A673 (cell line): ENCODE data around the gene CHST6. TPM values are rescaled to one million over a fixed set of nuclear protein-coding genes. Genes with fewer than 3 reads are reported as not detected.

Experiments used
- BruUV-seq: library from RNA; stranded (reverse); fragments of 400-500 nt; replicated peaks from 2 replicates; lab custom pipeline; 2021; lab: Mats Ljungman, UMichigan
- CTCF ChIA-PET: fragments of 300-600 bp; sonication (Branson Sonifier 250); formaldehyde crosslinking; loops from one replicate; lab custom pipeline; 2022; ENCODE audit warnings: antibody characterized with exemption; lab: Charles Lee
- POLR2A ChIA-PET: fragments of 300-600 bp; sonication (Branson Sonifier 250); formaldehyde crosslinking; loops from one replicate; lab custom pipeline; 2022; ENCODE audit warnings: antibody characterized with exemption; ENCODE audit not compliant: low non-redundant PET; lab: Charles Lee
- DNase-seq: peaks from one replicate; pipeline ENCODE4 v3.0.0-alpha.2; 2015; ENCODE audit warnings: low spot score
- H3K27ac ChIP-seq: fragments of 200-600 bp; sonication (generic); 2 replicates; pipeline ENCODE4 v1.5.1; 2016; ENCODE audit warnings: mixed run types, low read depth, mild to moderate bottlenecking, mixed read lengths, antibody characterized with exemption, low read length; ENCODE audit not compliant: poor library complexity, severe bottlenecking
- H3K27me3 ChIP-seq: fragments of 200-600 bp; sonication (generic); replicated peaks from 2 replicates; pipeline ENCODE4 v1.6.1; 2017; ENCODE audit warnings: mixed run types, low read depth, mild to moderate bottlenecking, mixed read lengths, antibody characterized with exemption, low read length; ENCODE audit not compliant: insufficient read depth, poor library complexity
- H3K36me3 ChIP-seq: fragments of 200-600 bp; sonication (generic); 2 replicates; pipeline ENCODE4 v1.6.1; 2016; ENCODE audit warnings: mixed run types, mild to moderate bottlenecking, mixed read lengths, antibody characterized with exemption, low read length; ENCODE audit not compliant: insufficient read depth, poor library complexity, severe bottlenecking
- H3K4me1 ChIP-seq: fragments of 200-600 bp; sonication (generic); 2 replicates; pipeline ENCODE4 v1.6.1; 2017; ENCODE audit warnings: mixed run types, mild to moderate bottlenecking, mixed read lengths, antibody characterized with exemption, low read length; ENCODE audit not compliant: insufficient read depth, poor library complexity, severe bottlenecking
- H3K4me3 ChIP-seq: fragments of 200-600 bp; sonication (generic); 2 replicates; pipeline ENCODE4 v1.5.1; 2016; ENCODE audit warnings: low read depth, mixed run types, mild to moderate bottlenecking, mixed read lengths, low read length; ENCODE audit not compliant: poor library complexity, severe bottlenecking
- H3K9me3 ChIP-seq: fragments of 200-600 bp; sonication (generic); 2 replicates; pipeline ENCODE4 v1.6.1; 2016; ENCODE audit warnings: mixed run types, low read depth, mild to moderate bottlenecking, mixed read lengths, antibody characterized with exemption, low read length; ENCODE audit not compliant: poor library complexity, severe bottlenecking
- CTCF ChIP-seq: fragments of 300-800, 200-600 bp; sonication (generic); conservative IDR thresholded peaks from 2 replicates; pipeline ENCODE4 v1.5.1; 2017; ENCODE audit warnings: low read depth, mild to moderate bottlenecking, antibody characterized with exemption, low read length, moderate library complexity, mixed read lengths
- EZH2 ChIP-seq: fragments of 200-600 bp; sonication (generic); IDR thresholded peaks from 2 replicates; pipeline ENCODE4 v1.6.1; 2017; ENCODE audit warnings: borderline replicate concordance, low read depth, mild to moderate bottlenecking, mixed read lengths, antibody characterized with exemption, low read length; ENCODE audit not compliant: poor library complexity, severe bottlenecking
- intact Hi-C: fragments of 100-400 bp; cut with micrococcal nuclease; formaldehyde crosslinking; loops from one replicate; pipeline ENCODE4 v1.10.0; 2022; ENCODE audit not compliant: unreplicated experiment
- total RNA-seq: library from RNA; stranded (reverse); gene quantifications from 2 replicates; pipeline ENCODE4 v1.2.3, GENCODE V29; 2021

Gene CHST6
- total RNA-seq, 1 experiment from 2014 or later: 5.0 TPM

DNA sequence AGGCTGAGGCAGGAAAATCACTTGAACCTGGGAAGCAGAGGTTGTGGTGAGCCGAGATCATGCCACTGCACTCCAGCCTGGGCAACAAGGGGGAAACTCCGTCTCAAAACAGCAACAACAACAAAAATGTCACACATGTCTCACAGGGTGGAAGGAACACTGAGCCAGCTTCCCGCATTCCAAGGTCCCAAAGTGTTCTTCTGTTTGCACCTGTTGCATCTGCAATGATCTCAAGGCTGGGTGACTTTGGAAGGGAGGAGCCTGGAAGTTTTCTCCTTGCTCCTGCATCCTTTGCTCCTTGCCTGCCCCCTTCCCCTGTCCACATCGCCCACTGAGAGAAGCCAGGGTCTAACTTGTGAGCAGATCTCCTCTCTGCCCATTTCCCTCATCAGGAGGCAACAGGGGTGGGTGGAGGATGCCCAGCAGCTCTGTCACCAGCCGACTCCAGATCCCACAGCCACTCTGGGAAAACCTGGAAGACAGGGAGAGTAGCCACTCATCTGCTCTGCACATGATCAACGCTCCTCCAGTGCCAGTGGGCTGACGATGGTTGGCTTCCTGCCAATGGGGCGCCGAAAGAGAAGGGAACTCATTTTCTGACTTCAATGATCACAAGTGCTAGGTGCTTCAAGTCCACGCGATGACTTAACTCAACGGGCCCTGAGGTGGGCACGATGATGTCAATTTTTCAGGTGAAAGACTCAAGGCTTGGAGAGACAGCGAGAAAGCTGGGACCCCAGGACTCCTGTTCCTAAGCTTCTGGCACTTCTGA, 12.6 kb downstream of the CHST6 start:
- DNase-seq: no peak
- no peaks in the 10 kb centered on the region for H3K36me3 ChIP-seq
- POLR2A ChIA-PET: no interaction called here
- intact Hi-C loops: no loop called here
- H3K4me1 ChIP-seq: no peaks in the 10 kb centered on the region
- H3K4me3 ChIP-seq: no peak overlapping the region
- H3K27ac ChIP-seq: no peak overlapping the region
- CTCF ChIA-PET: interaction anchor here (0.5 kb wide), 1 partner anchor 30 kb away, joined by 6 read pairs; no protein-coding TSS in a partner anchor
- no peaks in the 10 kb centered on the region for H3K27me3 ChIP-seq
- H3K9me3 ChIP-seq: no peaks in the 10 kb centered on the region
- no TSS peak for BruUV-seq
- TF ChIP-seq CTCF: no peak

GRCh38 chr16:75481475-75481874, 13.8 kb downstream of the CHST6 start:
- no peaks in the 10 kb centered on the region for H3K9me3 ChIP-seq
- no peak overlapping the region for H3K4me3 ChIP-seq
- BruUV-seq: no TSS peak
- no peaks in the 10 kb centered on the region for H3K4me1 ChIP-seq
- H3K36me3 ChIP-seq: no peaks in the 10 kb centered on the region
- CTCF ChIA-PET: interaction anchor here (0.6 kb wide), 1 partner anchor 36 kb away, joined by 6 read pairs; no protein-coding TSS in a partner anchor
- no peak for TF ChIP-seq CTCF
- no peak for TF ChIP-seq EZH2
- no peak for DNase-seq
- intact Hi-C loops: no loop called here
- no peaks in the 10 kb centered on the region for H3K27me3 ChIP-seq
- POLR2A ChIA-PET: no interaction called here
- H3K27ac ChIP-seq: no peak overlapping the region

DNA sequence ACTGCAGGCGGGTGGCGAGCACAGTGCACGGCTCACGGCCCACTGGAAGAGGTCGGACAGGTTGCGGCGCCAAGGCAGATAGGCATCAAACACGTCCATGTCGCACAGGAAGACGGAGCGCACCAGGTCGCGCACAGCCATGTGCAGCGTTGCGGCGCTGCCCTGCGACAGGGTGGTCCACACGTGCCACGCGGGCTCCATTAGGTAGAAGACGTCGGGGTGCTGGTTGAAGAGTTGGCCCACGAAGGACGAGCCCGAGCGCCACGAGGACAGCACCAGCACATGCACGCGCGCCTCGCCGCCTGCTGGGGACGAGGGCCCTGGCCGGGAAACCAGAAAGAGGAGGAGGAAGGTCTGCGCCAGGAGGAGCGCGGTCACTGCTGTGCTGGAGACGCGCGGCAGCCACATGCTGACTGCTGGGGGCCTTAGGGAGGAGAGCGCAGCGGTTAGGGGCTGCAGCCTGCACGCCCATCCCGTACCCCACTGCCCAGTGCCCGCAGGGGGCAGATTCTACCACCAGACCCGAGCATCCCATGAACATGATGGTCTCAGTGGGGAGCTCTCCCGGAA, 15.7 kb downstream of the CHST6 start:
- H3K36me3 ChIP-seq: no peaks in the 10 kb centered on the region
- H3K27me3 ChIP-seq: no peaks in the 10 kb centered on the region
- H3K4me1 ChIP-seq: no peaks in the 10 kb centered on the region
- TF ChIP-seq EZH2 (no peak), CTCF (no peak)
- BruUV-seq: no TSS peak
- H3K9me3 ChIP-seq: no peaks in the 10 kb centered on the region
- H3K4me3 ChIP-seq: no peak overlapping the region
- H3K27ac ChIP-seq: no peak overlapping the region
- CTCF ChIA-PET: no interaction called here
- DNase-seq: no peak
- POLR2A ChIA-PET: no interaction called here
- intact Hi-C loops: no loop called here
